Neural crest cell (in vitro differentiated cells): ENCODE results near the gene OR1N1. TPM values are rescaled to one million over a fixed set of nuclear protein-coding genes. Genes with fewer than 3 reads are reported as not detected.

Source experiments
- DNase-seq: peaks from one replicate; pipeline ENCODE4 v3.0.0; 2021; ENCODE audit warnings: low read depth, mixed read lengths, low spot score
- H3K27ac Mint-ChIP-seq: one replicate; pipeline ENCODE4 v1.8.0; 2021; ENCODE audit warnings: mild to moderate bottlenecking, mixed read lengths; ENCODE audit not compliant: unreplicated experiment
- H3K27me3 Mint-ChIP-seq: 2 replicates; pipeline ENCODE4 v1.8.0; 2021; ENCODE audit warnings: low read depth, mild to moderate bottlenecking, mixed read lengths
- H3K36me3 Mint-ChIP-seq: 2 replicates; pipeline ENCODE4 v1.8.0; 2021; ENCODE audit warnings: low read depth, mild to moderate bottlenecking, mixed read lengths
- H3K4me1 Mint-ChIP-seq: 2 replicates; pipeline ENCODE4 v1.8.0; 2021; ENCODE audit warnings: mixed read lengths
- H3K4me3 Mint-ChIP-seq: one replicate; pipeline ENCODE4 v1.8.0; 2021; ENCODE audit warnings: mild to moderate bottlenecking, mixed read lengths
- H3K9me3 Mint-ChIP-seq: 2 replicates; pipeline ENCODE4 v1.8.0; 2021; ENCODE audit warnings: mixed read lengths
- long read RNA-seq: library from polyadenylated mRNA; unstranded; transcript quantifications from one replicate; pipeline ENCODE4 v2.0.0, GENCODE V29; 2020
- total RNA-seq: library from RNA; stranded (reverse); gene quantifications from 2 replicates; pipeline ENCODE4 v1.2.1, GENCODE V29; 2021
- TF ChIP-seq, protein P1 (sequence below): fragments of 200-600 bp; sonication (generic); conservative IDR thresholded peaks from 2 replicates; pipeline ENCODE4 v1.5.0; 2021; ENCODE audit warnings: antibody characterized with exemption, mild to moderate bottlenecking

OR1N1 gene
- total RNA-seq, result not detected in 2 replicates
- long read RNA-seq, result 0 reads

DNA sequence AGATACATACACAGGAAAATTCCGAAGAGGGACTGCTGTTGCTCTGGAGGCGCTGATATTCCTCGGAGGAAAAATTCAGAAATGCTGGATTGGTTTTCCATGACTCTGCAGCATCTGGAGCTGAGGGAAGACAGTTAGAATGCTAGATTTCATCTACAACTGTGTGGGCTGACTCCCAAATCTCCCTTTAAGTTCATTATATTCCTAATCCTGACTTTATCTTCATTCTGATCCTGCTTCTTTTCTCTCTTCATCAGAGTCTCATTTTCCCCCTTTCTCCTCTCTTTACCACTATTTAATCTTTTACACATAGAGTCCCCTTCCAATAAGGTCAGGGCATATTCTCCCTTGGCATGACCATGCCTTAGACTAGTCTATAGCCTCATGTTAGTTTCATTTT is at the start of gene OR1N1:
OR1N1 (minus strand) TSS at position 101 of the 400 bp plus-strand sequence; CDS start at position 101, 0 bp downstream.
- no peak within 1 kb of the TSS for H3K27ac Mint-ChIP-seq
- peaks cover 18% of the 10 kb centered on the region for H3K27me3 Mint-ChIP-seq
- TF ChIP-seq, protein P1, sequence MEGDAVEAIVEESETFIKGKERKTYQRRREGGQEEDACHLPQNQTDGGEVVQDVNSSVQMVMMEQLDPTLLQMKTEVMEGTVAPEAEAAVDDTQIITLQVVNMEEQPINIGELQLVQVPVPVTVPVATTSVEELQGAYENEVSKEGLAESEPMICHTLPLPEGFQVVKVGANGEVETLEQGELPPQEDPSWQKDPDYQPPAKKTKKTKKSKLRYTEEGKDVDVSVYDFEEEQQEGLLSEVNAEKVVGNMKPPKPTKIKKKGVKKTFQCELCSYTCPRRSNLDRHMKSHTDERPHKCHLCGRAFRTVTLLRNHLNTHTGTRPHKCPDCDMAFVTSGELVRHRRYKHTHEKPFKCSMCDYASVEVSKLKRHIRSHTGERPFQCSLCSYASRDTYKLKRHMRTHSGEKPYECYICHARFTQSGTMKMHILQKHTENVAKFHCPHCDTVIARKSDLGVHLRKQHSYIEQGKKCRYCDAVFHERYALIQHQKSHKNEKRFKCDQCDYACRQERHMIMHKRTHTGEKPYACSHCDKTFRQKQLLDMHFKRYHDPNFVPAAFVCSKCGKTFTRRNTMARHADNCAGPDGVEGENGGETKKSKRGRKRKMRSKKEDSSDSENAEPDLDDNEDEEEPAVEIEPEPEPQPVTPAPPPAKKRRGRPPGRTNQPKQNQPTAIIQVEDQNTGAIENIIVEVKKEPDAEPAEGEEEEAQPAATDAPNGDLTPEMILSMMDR, result no peak
- H3K4me3 Mint-ChIP-seq, result no peak within 1 kb of the TSS
- H3K9me3 Mint-ChIP-seq, result peaks cover 26% of the 10 kb centered on the region
- DNase-seq, result no peak
- H3K4me1 Mint-ChIP-seq, result no peaks in the 10 kb centered on the region
- no peaks in the 10 kb centered on the region for H3K36me3 Mint-ChIP-seq

DNA sequence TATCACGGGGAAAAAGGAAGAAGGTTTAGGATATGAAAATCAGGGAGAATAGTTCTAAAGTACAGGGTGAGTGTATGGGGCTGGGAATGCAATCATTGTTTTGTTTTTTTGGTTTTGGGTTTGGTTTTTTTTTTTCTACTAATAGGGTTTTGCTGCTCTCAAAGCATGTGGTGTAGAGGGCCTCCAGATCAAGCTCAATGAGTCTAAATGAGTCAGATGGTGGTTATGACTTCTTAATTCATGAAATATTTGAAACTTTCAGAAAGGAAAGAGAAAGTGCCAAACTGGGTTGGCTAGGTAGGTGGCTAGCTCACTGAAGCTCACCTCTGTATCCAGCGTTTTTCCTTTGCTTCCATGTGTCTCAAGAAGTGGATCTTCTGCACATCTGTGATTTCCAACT is 45.4 kb upstream of the OR1N1 start:
- Mint-ChIP-seq H3K4me3 (no peak overlapping the region), H3K4me1 (no peaks in the 10 kb centered on the region), H3K27ac (no peak overlapping the region), H3K27me3 (peaks cover 7% of the 10 kb centered on the region), H3K9me3 (peaks cover 23% of the 10 kb centered on the region), H3K36me3 (no peaks in the 10 kb centered on the region)
- DNase-seq, result no peak
- TF ChIP-seq, protein P1, result no peak

DNA sequence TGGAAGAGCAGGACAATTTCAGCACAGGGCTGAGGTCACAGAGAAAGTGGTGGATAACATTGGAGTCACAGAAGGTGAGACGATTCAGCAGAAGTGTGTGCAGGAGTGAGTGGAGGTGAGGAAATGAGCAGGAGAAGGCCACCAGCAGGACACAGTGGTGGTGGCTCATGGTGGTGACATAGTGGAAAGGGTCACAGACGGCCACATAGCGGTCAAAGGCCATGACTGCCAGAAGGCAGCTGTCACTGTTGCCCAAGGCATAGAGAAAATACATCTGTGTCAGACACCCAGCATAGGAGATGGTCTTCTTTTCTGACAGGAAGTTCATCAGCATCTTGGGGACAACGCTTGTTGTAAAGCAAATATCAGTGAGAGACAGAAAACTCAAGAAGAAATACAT is 40.8 kb upstream of the OR1N1 start:
- H3K27ac Mint-ChIP-seq, result no peak overlapping the region
- H3K36me3 Mint-ChIP-seq, result peaks cover under 1% of the 10 kb centered on the region
- DNase-seq, result no peak
- H3K4me1 Mint-ChIP-seq, result no peaks in the 10 kb centered on the region
- H3K9me3 Mint-ChIP-seq, result peaks cover 12% of the 10 kb centered on the region
- TF ChIP-seq, protein P1, result no peak
- no peak overlapping the region for H3K4me3 Mint-ChIP-seq
- H3K27me3 Mint-ChIP-seq, result no peaks in the 10 kb centered on the region

GRCh38 chr9:122562134-122562760 is 35.2 kb upstream of the OR1N1 start:
- no peak for DNase-seq
- H3K4me1 Mint-ChIP-seq, result no peaks in the 10 kb centered on the region
- peaks cover 2% of the 10 kb centered on the region for H3K36me3 Mint-ChIP-seq
- H3K27me3 Mint-ChIP-seq, result peaks cover 6% of the 10 kb centered on the region
- H3K9me3 Mint-ChIP-seq, result peaks cover 21% of the 10 kb centered on the region
- TF ChIP-seq, protein P1, result no peak
- H3K27ac Mint-ChIP-seq, result no peak overlapping the region
- no peak overlapping the region for H3K4me3 Mint-ChIP-seq

DNA sequence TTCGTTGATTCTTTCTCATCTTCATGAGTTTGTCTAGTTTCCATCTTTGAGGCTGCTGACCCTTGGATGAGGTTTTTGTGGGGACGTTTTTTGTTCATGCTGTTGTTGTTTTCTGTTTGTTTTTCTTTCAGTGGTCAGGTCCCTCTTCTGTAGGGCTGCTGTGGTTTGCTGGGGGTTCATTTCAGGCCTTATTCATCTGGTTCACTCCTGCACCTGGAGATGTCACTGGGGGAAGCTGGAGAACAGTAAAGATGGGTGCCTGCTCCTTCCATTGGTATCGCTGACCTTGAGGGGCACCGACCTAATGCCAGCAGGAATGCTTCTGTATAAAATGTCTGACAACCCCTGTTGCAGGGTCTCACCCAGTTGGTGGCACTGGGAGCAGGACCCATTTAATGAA is 34.4 kb upstream of the OR1N1 start:
- Mint-ChIP-seq H3K27ac (no peak overlapping the region), H3K9me3 (peaks cover 21% of the 10 kb centered on the region), H3K4me1 (no peaks in the 10 kb centered on the region), H3K27me3 (peaks cover 6% of the 10 kb centered on the region), H3K4me3 (no peak overlapping the region), H3K36me3 (peaks cover 2% of the 10 kb centered on the region)
- no peak for DNase-seq
- TF ChIP-seq, protein P1, result no peak
